Urothelium cell line (cell line): ENCODE results near the gene GATD1.

Experiments used
- DNase-seq: peaks from one replicate; pipeline ENCODE4 v3.0.0; 2011; ENCODE audit warnings: low spot score, mixed read lengths
- FAIRE-seq: peaks from 2 replicates; lab custom pipeline; 2011; peaks lifted over from hg19 to GRCh38; lab: Jason Lieb, UNC

The GATD1 gene

DNA sequence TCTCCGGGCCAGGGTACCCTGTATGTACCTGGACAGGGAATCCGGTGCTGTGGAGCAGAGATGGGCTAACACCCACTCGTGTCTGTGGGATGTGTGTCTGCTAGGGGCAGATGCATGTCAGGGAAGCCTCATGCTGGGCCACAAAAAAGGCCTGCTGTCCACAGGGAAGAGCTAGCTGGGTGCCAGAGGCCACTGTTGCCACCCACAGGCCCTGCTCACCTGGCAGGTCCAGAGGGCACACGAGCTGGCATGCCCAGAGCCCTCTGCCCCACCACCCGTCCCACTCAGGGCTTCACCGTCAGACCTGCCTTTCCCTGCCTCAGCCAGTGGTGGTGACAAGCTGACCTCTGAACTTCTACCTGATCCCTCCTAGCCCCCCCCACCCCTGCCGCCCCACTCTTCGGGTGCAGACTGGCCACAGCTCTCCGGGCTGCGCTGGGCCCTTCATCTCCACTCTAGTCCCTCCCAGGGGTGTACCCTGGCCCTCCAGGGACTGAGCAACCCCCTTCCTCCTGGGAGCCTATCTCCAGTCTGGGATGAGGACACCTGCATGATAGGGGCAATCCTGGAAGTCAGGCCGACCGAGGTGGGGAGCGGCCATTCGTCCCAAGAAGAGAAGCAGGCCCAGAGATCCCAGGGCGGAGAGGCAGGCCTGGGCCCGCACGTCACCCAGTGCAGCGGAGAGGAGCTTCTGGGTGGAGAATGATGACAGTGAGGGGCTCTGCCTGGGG lies 19.4 kb upstream of the GATD1 start:
- FAIRE-seq (no peak), DNase-seq (no peak)

DNA sequence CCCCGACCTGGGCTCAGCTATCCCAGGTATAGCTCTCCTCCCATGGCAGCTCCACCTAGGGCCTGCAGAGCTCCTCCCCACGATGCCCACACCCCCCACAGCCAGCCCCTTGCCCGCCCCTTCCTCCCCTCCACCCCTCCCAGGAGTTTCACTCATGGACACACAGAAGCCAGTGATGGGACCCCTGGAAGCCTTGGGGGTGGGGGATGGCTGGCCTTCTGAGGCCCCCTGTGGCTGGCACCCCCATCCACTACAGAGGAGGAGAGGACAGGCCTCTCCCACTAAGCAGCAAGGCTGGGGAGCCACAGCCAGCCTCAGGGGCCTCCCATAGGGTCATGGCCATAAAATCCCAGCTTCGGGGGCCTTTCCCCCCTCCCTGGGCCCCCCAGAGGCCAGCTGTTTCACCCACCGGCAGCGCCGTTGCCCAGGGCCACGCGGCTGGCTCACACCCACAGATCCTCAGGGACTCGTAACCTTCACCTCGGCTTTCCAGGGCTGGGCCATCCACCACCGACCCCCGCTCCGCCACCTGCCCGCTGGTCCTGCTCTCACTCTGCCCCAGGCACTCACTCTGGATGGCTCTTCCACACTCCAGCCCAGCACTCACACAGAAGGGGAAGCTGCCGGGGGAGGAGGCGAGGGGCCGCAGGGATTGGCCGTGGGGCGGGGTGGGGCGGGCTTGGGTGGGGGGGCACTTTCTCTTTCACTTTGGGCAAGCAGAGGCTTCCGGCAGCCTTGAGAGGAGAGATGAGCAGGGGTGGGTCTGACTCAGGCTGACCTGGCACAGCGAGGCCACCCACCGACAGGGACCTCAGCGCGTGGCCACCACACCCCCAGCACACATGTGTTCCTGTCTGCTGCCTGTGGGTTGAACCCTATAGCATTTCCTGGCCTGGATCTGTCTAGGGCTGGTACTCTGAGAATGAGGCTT lies 18.6 kb upstream of the GATD1 start:
- FAIRE-seq (no peak), DNase-seq (peak; percentile 75)

DNA sequence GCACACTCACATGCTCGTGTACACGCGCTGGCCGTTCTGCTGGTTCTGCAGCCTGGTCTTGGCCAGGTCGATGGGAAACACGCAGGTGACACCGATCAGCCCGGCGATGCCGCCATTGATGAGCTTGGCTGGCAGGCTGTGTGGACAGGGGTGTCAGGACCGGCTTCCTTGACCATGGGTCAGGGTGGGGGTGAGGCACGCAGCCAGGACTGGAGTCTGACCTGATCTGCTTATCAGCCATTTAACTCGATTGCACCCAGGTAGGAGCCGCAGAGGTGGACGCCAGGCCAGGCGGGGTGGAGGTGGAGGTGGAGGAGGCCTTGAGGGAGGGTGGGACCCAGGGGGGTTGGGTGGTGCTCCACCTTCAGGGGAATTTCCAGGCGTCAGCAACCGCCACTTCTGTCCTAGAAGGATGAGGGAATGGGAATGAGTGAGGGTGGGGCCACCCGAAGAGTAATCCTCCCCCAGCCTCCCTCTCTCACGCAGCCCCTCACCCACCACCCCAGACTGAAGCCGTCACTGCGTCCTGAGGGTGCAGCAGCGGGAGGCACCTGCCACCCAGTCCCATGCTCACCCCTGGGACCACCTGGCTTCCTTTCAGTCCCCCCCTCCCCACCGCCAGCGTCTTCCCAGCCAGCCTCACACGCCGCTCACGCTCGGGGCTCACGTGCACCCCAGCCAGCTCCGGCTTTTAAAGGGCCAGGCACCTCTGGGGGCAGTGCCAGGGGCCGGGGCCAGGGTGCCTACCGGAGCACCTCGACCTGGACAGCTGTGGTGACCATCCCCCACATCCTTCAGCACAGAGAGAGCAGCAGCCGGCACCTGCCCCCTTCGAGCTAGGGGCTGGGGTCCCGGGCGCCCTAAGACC lies 17.7 kb upstream of the GATD1 start:
- DNase-seq (peak; percentile 32), FAIRE-seq (no peak)

DNA sequence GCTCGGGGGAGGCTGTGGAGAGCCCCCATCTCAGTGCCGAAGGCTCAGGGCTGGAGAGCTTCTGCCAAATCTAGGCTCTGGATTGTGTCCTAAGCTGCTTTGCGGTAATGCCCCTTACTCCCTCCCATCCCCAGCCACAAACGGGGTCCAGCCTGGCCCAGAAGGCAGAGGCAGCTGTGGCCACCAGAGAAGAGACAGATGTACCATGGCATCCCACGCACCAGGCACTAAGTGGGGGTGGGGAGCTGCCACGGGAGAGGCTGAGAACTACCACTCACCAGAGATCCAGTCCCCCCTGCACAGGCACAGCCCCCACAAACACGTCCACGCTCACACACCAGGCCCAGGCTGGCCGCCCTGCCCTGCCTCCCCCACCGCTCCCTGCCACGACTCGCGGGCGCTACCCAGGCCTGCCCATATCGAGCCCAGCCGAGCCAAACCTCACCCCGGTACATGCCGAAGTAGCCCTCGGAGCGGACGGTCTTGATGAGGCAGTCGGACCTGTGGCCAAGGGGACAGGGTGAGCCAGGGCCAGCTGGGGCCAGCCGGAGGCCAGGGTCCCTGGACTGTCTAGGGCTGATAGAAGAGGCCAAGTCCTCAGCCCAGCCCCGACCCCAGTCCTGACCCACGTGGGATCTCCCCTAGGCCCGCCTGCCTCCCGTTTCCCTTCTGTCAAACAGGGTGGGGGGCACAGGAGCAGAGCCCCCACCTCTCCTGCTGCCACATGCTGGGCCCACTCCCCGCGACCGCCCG lies 16.9 kb upstream of the GATD1 start:
- DNase-seq (no peak), FAIRE-seq (no peak)

DNA sequence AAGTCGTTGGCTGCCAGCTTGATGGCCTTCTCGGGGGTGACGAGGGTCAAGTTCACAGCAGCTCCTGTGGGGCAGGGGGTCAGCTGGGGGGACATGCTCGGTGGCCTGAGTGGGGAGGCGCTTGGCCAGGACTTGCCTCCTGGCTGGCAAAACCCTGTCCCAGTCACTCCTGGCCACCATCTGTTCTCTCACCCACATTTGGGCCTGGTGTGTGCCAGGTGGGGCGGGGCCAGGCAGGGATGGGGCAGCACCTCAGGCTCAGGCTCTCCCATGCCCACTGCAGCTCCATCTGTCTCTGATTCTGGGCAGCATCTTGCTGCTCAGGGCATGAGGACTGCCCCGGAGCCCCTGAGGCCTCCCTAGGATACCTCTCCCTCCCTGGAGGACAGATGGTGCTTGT lies 16.3 kb upstream of the GATD1 start:
- no peak for FAIRE-seq

DNA sequence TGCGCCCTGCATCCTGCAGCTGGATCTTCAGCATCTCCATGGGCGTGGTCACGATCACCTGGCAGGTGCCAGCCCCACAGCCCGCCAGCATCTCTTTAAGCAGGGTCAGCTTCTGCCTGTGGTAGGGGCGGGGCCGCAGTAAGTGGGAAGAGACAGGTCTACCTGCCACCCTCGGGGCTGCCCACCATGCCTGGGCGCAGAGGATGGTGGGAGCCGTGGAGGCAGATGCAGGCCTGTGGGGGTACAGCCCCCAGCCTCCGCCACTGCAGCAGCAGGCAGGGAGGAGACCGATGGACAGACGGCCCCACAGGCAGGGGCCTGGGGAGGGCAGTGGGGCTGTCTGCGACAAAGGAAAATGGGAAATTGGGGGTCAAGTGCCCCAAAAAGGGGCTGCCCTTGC lies 15.6 kb upstream of the GATD1 start:
- DNase-seq (no peak), FAIRE-seq (no peak)

More for the DNA sequence above, 16.3 kb upstream of the GATD1 start:
- DNase-seq, result no peak

DNA sequence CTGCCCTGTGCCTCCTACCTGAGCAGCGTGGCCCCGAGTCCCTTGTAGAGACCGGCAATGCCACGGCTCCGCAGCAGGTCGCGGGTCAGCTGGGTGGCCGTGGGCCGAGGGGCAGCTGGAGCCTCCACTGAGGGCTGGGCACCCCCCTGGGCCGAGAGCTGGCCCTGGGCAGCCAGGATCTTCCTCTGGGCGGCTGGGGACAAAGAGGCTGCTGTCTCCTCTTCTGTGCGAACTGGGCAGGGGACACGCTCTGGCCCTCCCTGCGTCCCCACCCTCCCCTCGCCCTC lies 15.2 kb upstream of the GATD1 start:
- no peak for FAIRE-seq
- no peak for DNase-seq

DNA sequence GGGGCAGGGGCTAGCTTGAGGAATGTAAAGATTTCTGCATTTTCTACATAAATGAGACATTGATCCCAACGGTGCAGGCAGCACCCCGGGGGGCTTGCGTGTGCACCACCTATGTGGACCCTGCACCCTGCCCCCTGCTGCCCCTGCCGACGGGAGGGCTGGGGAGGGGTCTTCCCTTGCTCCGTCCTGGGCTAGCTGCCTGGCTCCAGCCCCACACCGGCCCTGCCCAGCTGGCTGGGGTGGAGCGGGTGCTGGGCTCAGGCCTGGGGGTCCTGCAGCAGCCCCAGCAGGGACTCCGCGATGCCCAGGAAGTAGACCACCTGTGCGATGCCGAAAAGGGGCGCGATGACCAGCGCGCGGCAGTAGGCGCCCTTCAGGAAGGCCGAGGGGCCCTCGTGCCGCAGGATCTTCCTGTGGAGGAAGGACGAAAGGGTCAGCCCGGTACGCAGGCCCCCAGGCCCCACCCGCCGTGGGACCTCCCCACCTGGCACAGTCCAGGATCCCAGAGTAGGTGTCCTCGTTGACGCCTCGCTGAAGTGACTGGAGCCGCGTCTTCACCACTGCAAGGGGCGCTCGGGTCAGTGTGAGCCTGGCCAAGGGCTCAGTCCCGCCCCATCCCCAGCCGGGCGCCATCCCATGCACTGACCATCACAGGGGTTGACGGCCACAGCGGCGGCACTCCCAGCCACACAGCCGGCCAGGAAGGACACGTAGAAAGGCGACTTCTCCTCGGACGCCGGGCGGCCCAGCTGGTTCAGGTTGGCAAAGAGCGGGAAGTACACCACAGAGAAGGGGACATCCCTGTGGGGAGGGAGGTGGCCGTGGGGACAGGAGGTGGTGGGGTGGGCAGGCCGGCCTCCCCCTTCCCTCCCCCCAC lies 14.6 kb upstream of the GATD1 start:
- DNase-seq (no peak), FAIRE-seq (no peak)

DNA sequence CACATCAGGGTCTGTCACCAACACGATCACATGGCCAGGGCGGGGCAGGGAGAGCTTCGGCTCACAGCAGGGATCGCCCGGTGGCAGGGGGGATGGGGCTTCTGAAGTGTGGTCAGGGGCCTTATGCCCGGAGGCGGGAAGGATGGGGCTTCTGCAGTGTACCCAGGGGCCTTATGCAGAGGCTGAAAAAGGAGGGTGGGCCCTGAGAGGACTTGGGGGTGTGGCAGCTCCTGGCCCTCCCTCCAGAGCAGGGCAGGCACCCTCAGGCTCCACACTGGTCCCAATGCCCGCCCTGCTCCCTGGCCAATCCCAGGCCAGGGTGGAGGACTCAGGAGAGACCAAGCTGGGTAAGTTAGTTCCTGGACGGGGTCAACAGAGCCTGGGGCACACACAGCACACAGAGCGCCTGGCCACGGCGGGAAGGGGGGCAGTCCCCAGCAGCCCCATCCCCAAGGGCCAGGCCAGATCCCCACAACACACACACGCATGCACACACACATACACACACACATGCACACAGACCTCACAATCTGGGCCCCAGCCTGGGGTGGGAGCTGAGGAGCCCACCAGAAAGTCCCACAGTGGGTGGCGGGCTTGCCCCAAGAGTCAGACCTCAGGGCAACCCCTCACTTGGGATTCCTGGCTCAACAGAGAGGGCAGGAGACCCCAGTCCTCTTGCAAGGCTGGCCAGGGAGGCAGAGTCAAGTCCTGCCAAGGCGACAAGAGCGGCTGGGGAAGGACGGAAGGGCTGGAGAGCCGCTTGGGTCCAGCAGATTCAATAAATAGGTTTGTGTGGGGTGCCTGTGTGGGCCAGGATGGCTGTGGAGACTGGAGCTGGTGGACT lies 13.7 kb upstream of the GATD1 start:
- no peak for FAIRE-seq
- DNase-seq, result peak; percentile 12

DNA sequence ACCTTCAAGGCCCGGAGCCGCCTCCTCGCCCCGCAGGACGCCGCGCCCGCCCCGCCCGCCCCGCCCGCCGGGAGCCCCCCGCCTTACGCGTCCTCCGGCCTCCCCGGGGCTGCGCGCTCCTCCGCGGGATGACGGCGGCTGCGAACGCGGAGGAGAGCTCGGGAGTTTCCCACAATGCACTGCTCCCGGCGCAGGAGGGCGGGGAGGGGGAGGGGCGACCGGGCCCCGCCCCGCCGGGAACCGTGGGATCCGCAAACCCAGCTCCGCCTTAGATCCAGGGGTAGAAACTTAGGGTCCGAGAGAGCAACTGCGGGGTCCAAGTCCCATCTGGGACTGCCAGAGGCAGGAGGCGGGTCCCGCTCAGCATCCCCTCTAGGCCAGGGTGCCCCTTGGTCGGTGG lies 12.7 kb upstream of the GATD1 start, which contains the start of gene CEND1:
Gene CEND1 (minus strand): TSS at position 148 of the 400 bp plus-strand sequence. CDS start 1,514 bp downstream, outside the sequence.
- FAIRE-seq (no peak), DNase-seq (no peak)

DNA sequence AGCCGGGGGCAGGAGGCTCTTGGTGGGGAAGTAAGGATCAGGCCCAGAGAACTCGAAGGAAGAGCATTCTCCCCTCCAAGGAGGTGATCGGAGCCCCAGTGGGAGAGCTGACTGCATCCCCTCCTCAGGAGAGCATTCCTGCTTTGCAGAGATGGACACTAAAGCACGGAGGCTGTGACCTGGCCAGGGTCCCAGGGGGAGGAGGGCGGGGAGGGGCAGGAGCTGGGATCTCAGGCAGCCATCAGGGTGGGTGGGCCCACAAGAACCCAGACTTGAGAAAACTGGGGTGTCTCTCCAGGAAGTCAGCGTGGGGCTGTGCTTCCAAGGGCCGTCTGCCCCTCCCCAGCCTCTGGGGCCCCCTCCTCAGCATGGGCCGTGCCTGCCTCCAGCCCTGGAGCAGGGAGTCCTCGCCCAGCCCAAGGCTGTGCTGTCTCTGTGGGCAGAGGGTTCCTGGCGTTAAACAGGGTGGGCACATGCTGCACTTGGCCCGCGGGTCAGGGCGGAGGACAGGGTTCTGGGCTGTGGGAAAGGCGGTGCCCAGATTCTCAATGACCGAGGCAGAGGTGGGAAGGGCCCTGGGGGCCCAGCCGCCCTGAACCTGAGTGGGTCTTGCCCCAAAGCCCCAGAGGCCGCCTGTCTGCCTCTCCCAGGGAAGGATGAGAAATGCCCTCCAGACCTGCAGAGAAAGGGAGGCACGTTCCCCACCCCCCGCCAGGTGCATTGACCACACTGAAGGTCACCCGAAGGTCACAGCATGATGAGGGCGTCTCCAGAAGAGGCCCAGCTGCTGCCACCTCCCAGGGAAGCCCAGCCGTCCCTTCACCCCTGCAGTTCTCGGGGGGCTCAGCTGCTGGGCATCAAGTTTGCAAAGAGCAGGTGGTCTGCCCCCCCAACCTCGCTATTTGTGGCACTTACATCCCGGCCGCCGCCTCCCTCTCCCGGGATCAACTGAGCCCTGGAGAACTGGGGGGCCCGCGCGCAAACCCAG lies 12.0 kb upstream of the GATD1 start:
- no peak for FAIRE-seq
- DNase-seq, result no peak

DNA sequence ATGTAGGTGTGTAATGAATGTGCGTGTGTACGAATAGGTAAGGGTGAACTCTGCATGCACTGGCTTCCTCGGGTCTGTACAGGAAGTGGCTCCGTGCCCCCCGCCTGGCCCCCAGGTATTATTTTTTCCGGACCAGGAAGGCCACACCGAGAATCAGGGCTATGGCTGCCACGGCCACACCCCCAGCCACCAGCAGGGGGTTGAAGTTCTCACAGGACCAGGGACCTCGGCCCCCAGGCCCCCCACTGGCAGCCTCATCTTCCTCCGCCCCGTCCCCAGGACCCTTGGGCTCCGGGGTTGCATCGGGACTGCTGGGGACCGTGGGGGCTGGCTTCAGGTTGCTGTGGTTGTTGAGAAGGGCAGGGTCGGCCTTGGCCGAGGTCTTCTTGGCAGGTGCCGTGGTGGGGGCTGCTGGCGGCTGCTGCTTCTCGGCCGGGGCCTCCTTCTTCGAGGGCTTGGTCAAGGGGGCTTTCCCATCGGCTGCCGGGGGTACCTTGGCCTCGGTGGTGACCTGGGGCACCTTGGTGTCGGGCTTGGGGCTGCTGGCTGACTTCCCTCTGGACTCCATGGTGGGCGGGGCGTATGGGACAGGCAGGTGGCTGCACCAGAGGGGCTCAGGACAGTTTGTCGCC lies 10.8 kb upstream of the GATD1 start:
- no peak for DNase-seq
- no peak for FAIRE-seq

DNA sequence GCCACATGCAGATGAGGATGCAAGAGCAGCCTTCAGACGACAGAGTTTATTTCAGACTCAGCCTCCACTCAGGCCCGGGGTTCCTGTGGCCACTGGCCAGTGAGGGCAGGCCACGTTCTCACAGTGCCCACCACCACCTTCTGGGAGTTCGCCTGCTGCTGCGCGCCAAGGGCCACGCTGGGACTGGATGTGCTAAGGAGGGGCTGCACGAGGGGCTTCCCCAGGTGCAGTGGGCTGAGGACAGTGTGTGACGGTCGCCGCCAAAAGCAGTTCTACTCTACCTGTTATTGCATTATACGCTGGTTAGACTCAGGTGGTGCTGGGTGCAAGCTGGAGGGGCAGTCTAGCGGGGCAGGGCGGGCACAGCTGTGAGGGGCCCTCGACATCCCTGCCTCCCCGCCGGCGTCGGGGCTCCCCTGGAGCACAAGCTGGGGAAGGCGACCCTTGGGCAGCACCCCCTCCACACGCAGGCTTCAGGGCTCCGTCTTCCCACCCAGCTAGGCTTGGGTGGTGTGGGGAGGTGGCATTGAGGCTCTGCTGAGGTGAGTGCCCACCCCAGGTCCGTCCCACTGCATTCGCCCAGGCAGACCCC lies 9.9 kb upstream of the GATD1 start:
- FAIRE-seq, result no peak

DNA sequence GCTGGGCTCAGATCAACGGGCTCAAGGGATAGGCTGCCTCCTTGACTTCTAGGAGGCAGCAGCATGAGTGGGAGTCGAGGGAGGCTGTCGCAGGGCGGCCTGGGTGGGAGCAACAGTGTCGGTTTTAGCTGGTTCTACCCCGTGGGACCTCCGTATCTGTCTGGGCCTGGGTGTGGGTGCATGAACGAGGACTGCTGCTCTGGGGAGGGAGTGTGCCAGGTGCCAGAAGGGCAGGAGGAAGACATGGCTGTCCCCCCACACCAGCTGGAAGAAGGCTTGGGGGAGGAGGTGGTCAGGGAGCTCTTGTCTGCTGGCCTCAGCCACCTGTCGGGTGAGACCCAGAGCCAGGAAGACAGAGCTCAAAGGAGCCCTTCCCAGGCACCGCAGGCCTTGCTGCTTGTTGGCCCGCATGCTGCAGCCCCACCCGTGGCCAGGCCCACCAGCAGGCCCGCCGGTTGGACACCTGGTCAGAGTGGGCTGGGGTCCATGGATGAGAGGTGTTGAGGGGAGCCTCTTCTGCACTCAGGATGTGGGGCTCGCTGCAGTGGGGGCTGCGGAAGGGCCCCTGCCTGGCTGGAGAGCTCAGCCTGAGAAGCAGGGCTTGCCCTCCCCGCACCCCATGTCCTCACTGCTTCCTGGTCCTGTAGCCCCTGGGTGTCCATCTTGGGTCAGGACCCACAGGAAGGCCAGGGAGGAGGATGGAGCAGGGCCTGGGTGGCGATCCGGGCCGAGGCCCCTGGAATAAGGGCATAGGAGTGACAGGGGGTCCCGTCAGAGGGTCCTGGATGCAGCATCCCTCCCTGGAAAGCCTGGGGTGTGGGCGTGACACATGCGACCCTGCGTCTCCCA lies 9.2 kb upstream of the GATD1 start:
- FAIRE-seq, result no peak
- DNase-seq, result no peak

More for the DNA sequence above, 9.9 kb upstream of the GATD1 start:
- DNase-seq, result no peak

DNA sequence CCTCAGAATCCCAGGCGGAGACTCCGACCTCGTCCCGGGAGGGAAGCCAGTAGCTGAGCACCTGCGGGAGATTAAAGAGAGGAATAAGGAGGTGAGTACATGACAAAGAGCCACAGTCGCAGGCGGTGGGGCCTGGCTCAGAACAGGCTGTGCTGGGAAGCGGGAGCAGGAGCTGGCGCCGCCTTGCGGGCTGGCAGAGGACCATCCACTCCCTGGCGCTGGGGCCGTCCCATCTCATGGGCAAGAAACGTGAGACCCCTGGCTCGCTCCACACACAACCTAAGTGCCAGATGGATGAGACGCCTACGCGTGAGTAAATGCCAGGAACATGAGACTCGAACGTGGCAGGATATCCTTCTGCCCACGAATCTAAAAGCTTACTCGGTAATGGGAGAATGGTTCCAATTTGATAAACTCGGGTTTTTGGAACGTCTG lies 6.3 kb upstream of the GATD1 start:
- DNase-seq (no peak), FAIRE-seq (no peak)
